Measurements from ENCODE around the gene ZFP90. TPM values are rescaled to one million over a fixed set of nuclear protein-coding genes. Genes with fewer than 3 reads are reported as not detected.

The ZFP90 gene
- total RNA-seq, 4 donors from 2014 or later = 8.1 to 22.5 (median 13.8) TPM

DNA sequence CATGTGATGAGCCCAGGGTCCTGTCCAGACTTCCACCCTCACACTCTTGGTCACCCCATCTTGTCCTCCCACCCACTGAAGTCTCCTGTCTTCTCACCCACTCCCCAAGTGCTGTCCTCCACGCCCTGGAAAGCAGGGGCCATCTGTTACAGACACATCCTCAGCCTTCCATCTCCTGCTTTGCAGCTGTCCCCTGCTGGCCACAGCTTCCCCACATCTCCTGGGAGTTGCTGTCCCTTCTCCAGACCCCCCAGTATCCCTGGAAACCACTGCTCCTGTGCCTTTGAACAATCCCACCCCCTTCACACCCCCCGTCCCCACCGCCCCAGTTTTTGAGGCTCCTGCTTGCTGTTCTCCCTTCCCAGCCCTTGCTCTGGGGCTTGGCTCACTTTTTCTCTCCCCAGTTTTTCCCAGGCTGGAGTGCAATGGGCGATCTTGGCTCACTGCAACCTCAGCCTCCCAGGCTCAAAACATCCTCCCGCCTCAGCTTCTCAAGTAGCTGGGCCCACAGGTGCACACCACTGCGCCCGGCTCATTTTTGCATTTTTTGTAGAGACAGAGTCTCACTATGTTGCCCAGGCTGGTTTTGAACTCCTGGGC, 30.4 kb upstream of the ZFP90 start:
- intact Hi-C loops (cut with DNase I) = loop anchor here (5.0 kb wide), 1 partner anchor 66 kb away; no protein-coding TSS in a partner anchor
- WGBS, 2 donors = 77 to 81% methylated on average over 5 to 7 of the region's 7 CpGs
- Histone ChIP-seq H3K36me3 (no peaks in the 10 kb centered on the region), H3K4me1 (peaks cover 0 to 8% (median 4%) of the 10 kb centered on the region in 3 donors), H3K27ac (no peak overlapping the region), H3K9me3 (no peaks in the 10 kb centered on the region), H3K4me3 (no peak overlapping the region), H3K27me3 (peaks cover 0 to 68% (median 0%) of the 10 kb centered on the region in 4 donors)
- no peak for DNase-seq
- TF ChIP-seq POLR2A (IDR thresholded peaks at IDR 0.05) = no peak
- TF ChIP-seq, protein P1, sequence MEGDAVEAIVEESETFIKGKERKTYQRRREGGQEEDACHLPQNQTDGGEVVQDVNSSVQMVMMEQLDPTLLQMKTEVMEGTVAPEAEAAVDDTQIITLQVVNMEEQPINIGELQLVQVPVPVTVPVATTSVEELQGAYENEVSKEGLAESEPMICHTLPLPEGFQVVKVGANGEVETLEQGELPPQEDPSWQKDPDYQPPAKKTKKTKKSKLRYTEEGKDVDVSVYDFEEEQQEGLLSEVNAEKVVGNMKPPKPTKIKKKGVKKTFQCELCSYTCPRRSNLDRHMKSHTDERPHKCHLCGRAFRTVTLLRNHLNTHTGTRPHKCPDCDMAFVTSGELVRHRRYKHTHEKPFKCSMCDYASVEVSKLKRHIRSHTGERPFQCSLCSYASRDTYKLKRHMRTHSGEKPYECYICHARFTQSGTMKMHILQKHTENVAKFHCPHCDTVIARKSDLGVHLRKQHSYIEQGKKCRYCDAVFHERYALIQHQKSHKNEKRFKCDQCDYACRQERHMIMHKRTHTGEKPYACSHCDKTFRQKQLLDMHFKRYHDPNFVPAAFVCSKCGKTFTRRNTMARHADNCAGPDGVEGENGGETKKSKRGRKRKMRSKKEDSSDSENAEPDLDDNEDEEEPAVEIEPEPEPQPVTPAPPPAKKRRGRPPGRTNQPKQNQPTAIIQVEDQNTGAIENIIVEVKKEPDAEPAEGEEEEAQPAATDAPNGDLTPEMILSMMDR (IDR thresholded peaks at IDR 0.05) = no peak

GRCh38 chr16:68509381-68509780, 29.7 kb upstream of the ZFP90 start:
- H3K36me3 ChIP-seq = no peaks in the 10 kb centered on the region
- peaks cover 0 to 63% (median 0%) of the 10 kb centered on the region in 4 donors for H3K27me3 ChIP-seq
- no peaks in the 10 kb centered on the region for H3K9me3 ChIP-seq
- H3K4me1 ChIP-seq = peaks cover 0 to 8% (median 4%) of the 10 kb centered on the region in 3 donors
- DNase-seq = no peak
- WGBS, 2 donors = 73 to 95% methylated on average over 4 to 5 of the region's 6 CpGs
- H3K27ac ChIP-seq = no peak overlapping the region
- TF ChIP-seq POLR2A (IDR thresholded peaks at IDR 0.05) = no peak
- TF ChIP-seq, protein P1 (IDR thresholded peaks at IDR 0.05) = no peak
- intact Hi-C loops (cut with DNase I) = loop anchor here (5.0 kb wide), 1 partner anchor 67 kb away; no protein-coding TSS in a partner anchor
- no peak overlapping the region for H3K4me3 ChIP-seq

DNA sequence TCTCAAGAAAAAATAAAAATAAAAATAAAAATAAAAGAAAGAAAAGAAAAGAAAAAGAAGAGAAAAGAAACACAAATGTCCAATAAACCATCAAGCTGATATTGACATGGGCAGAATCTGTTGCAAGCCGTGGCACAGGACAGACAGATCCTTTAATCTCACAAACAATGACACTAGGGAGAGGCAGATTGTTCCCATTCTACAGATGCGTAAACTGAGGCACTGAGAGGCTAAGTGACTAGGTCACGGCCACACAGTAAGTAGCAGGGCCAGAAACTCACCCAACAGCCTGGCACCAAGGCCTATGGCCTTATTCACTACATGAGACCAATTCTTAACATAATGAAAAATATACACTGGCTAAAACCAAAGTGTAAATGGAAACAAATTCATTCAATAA, 28.3 kb upstream of the ZFP90 start:
- no peak for DNase-seq
- Histone ChIP-seq H3K4me1 (peaks cover 0 to 8% (median 4%) of the 10 kb centered on the region in 3 donors), H3K4me3 (no peak overlapping the region), H3K36me3 (no peaks in the 10 kb centered on the region), H3K9me3 (no peaks in the 10 kb centered on the region), H3K27ac (no peak overlapping the region), H3K27me3 (peaks cover 0 to 52% (median 0%) of the 10 kb centered on the region in 4 donors)
- TF ChIP-seq, protein P1 (IDR thresholded peaks at IDR 0.05) = no peak
- TF ChIP-seq POLR2A (IDR thresholded peaks at IDR 0.05) = no peak
- intact Hi-C loops (cut with DNase I) = loop anchor here (10.0 kb wide), 1 partner anchor 116 kb away; no protein-coding TSS in a partner anchor
- 87 to 98% methylated on average over 3 of the region's 3 CpGs for WGBS, 2 donors

DNA sequence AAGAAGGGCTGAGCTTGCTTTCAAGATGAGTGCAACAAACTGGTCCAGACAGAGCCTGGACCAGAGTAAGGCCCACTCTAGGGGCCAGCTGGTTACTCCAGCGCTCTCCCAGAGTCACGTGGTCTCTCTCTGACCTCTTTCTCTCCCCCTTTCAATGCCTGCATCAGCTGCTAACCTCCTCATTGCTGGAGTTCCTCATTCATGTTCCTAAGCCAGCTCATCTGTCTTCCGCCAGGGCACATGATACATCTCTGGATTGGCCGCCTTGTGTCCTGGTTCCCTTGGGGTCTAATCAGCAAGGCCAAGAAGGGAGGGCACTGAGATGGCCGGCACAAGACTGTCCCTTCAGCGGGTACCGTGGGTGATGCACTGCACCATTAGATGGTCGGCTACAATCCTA, 26.9 kb upstream of the ZFP90 start:
- intact Hi-C loops (cut with DNase I) = loop anchor here (10.0 kb wide), 1 partner anchor 117 kb away; no protein-coding TSS in a partner anchor
- H3K27me3 ChIP-seq = peaks cover 0 to 38% (median 0%) of the 10 kb centered on the region in 4 donors
- no peak overlapping the region for H3K27ac ChIP-seq
- 51 to 57% methylated on average over 7 to 8 of the region's 8 CpGs for WGBS, 2 donors
- no peak for DNase-seq
- H3K36me3 ChIP-seq = no peaks in the 10 kb centered on the region
- H3K4me1 ChIP-seq = peaks cover 0 to 8% (median 4%) of the 10 kb centered on the region in 3 donors
- H3K9me3 ChIP-seq = no peaks in the 10 kb centered on the region
- H3K4me3 ChIP-seq = no peak overlapping the region
- no peak for TF ChIP-seq POLR2A (IDR thresholded peaks at IDR 0.05)
- TF ChIP-seq, protein P1 (IDR thresholded peaks at IDR 0.05) = no peak

- Histone ChIP-seq H3K36me3 (no peaks in the 10 kb centered on the region), H3K4me3 (no peak overlapping the region), H3K27me3 (peaks cover 0 to 33% (median 0%) of the 10 kb centered on the region in 4 donors), H3K4me1 (peaks cover 0 to 8% (median 4%) of the 10 kb centered on the region in 3 donors), H3K27ac (no peak overlapping the region), H3K9me3 (no peaks in the 10 kb centered on the region)
- TF ChIP-seq POLR2A (IDR thresholded peaks at IDR 0.05) = no peak
- TF ChIP-seq, protein P1 (IDR thresholded peaks at IDR 0.05) = no peak
- no peak for DNase-seq
- WGBS, 2 donors = 100% methylated on average over 1 of the region's 1 CpG
- intact Hi-C loops (cut with DNase I) = loop anchor here (10.0 kb wide), 1 partner anchor 118 kb away; no protein-coding TSS in a partner anchor
These were observed 26.3 kb upstream of the ZFP90 start for GRCh38 chr16:68512742-68513141.
